Measurements from ENCODE around the gene TMEM30B.

Gene TMEM30B

GRCh38 chr14:61229981-61230380, 51.2 kb downstream of the TMEM30B start:
- no peak for DNase-seq

- no peak for DNase-seq
Observed at GRCh38 chr14:61229475-61229888, 51.7 kb downstream of the TMEM30B start.

GRCh38 chr14:61227884-61228591, 53.1 kb downstream of the TMEM30B start:
- DNase-seq, result no peak
